HK-2 (cell line): ENCODE measurements around the gene HCFC2.
"Not testable (repeated sequence)": the region's sequence is repeated elsewhere in the genome, so short reads cannot be mapped to it uniquely, and the experiment has no call there.

ENCODE experiments used
- DNase-seq: peaks from one replicate; pipeline ENCODE4 v3.0.0-alpha.2; 2018; ENCODE audit not compliant: unreplicated experiment

HCFC2 gene

GRCh38 chr12:104064031-104064841 is at the start of gene HCFC2:
Gene HCFC2, plus strand, starts transcription at chr12:104064531. Its CDS starts 30 bp downstream, at chr12:104064561.
- DNase-seq = peak; percentile 85

GRCh38 chr12:104021862-104022261 is 42.5 kb upstream of the HCFC2 start:
- DNase-seq = not testable (repeated sequence)

GRCh38 chr12:104022786-104023185 is 41.5 kb upstream of the HCFC2 start:
- DNase-seq = no peak

GRCh38 chr12:104023710-104024109 is 40.6 kb upstream of the HCFC2 start:
- DNase-seq = no peak

GRCh38 chr12:104024348-104024747 is 40.0 kb upstream of the HCFC2 start:
- DNase-seq = no peak

GRCh38 chr12:104025771-104026170 is 38.6 kb upstream of the HCFC2 start:
- DNase-seq = no peak

GRCh38 chr12:104026841-104027599 is 37.3 kb upstream of the HCFC2 start:
- no peak for DNase-seq

- not testable (repeated sequence) for DNase-seq
Observed at GRCh38 chr12:104030596-104030995, 33.7 kb upstream of the HCFC2 start.

- not testable (repeated sequence) for DNase-seq
Observed at GRCh38 chr12:104036143-104036542, 28.2 kb upstream of the HCFC2 start.

GRCh38 chr12:104039769-104040168 is 24.6 kb upstream of the HCFC2 start:
- not testable (repeated sequence) for DNase-seq

- DNase-seq = no peak
Observed at GRCh38 chr12:104042580-104042979, 21.8 kb upstream of the HCFC2 start.

GRCh38 chr12:104044158-104044557 is 20.2 kb upstream of the HCFC2 start:
- no peak for DNase-seq

- DNase-seq = no peak
Observed at GRCh38 chr12:104046306-104046705, 18.0 kb upstream of the HCFC2 start.

- DNase-seq = no peak
Observed at GRCh38 chr12:104048162-104048561, 16.2 kb upstream of the HCFC2 start.

GRCh38 chr12:104048811-104049210 is 15.5 kb upstream of the HCFC2 start:
- DNase-seq = no peak

GRCh38 chr12:104049278-104049902 is 14.9 kb upstream of the HCFC2 start:
- no peak for DNase-seq

- DNase-seq = no peak
Observed at GRCh38 chr12:104049903-104050356, 14.4 kb upstream of the HCFC2 start, which contains the start of gene GLT8D2. Gene GLT8D2, minus strand, starts transcription at chr12:104050187. Its CDS starts 30,539 bp downstream, at chr12:104019648.

GRCh38 chr12:104050436-104050835 is 13.9 kb upstream of the HCFC2 start:
- DNase-seq = no peak

GRCh38 chr12:104054681-104055346 is 9.5 kb upstream of the HCFC2 start:
- no peak for DNase-seq

- DNase-seq = no peak
Observed at GRCh38 chr12:104055686-104056388, 8.5 kb upstream of the HCFC2 start.

- no peak for DNase-seq
Observed at GRCh38 chr12:104056419-104056972, 7.8 kb upstream of the HCFC2 start.
